WTC11 (cell line): Measurements from ENCODE around the gene GPR15LG.

Source experiments
- ATF2 ChIP-seq: sonication (generic); formaldehyde crosslinking; IDR thresholded peaks from 2 replicates; pipeline ENCODE4 v1.8.1; 2022; ENCODE audit warnings: low read depth, missing genetic modification reagents, borderline replicate concordance
- CTCF ChIP-seq: fragments of 200-600 bp; IDR thresholded peaks from 2 replicates; pipeline ENCODE4 v1.8.0; 2022; ENCODE audit warnings: antibody characterized with exemption
- USF1 ChIP-seq: sonication (generic); formaldehyde crosslinking; IDR thresholded peaks from 2 replicates; pipeline ENCODE4 v1.8.0; 2022; ENCODE audit warnings: mild to moderate bottlenecking, missing genetic modification reagents
- TF ChIP-seq, protein P1 (sequence below): sonication (generic); formaldehyde crosslinking; IDR thresholded peaks from 2 replicates; pipeline ENCODE4 v1.8.0; 2022; ENCODE audit warnings: mild to moderate bottlenecking, missing genetic modification reagents
- TF ChIP-seq, protein P2 (sequence below): sonication (generic); formaldehyde crosslinking; IDR thresholded peaks from 2 replicates; pipeline ENCODE4 v1.8.1; 2023; ENCODE audit warnings: mild to moderate bottlenecking, missing genetic modification reagents, moderate library complexity
- TF ChIP-seq, protein P3 (sequence below): sonication (generic); formaldehyde crosslinking; IDR thresholded peaks from 2 replicates; pipeline ENCODE4 v1.8.1; 2023; ENCODE audit warnings: mild to moderate bottlenecking, missing genetic modification reagents, moderate library complexity

DNA sequence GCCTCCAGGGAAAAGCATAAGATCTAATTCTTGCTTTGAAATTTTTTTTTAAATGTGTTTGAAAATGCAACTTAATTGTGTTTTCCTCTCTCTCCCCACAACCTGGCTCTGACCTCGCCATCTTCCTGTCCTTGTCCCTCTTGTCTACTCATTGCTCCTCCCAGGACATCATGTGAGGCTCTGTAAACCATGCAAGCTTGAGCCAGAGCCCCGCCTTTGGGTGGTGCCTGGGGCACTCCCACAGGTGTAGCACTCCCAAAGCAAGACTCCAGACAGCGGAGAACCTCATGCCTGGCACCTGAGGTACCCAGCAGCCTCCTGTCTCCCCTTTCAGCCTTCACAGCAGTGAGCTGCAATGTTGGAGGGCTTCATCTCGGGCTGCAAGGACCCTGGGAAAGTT is 10.9 kb downstream of the GPR15LG start:
- TF ChIP-seq CTCF (no peak), ATF2 (CRISPR knock-in tag) (no peak), USF1 (no peak)
- TF ChIP-seq, protein P1, sequence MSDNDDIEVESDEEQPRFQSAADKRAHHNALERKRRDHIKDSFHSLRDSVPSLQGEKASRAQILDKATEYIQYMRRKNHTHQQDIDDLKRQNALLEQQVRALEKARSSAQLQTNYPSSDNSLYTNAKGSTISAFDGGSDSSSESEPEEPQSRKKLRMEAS: no peak
- TF ChIP-seq, protein P2, sequence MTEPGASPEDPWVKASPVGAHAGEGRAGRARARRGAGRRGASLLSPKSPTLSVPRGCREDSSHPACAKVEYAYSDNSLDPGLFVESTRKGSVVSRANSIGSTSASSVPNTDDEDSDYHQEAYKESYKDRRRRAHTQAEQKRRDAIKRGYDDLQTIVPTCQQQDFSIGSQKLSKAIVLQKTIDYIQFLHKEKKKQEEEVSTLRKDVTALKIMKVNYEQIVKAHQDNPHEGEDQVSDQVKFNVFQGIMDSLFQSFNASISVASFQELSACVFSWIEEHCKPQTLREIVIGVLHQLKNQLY (CRISPR knock-in tag): no peak
- TF ChIP-seq, protein P3, sequence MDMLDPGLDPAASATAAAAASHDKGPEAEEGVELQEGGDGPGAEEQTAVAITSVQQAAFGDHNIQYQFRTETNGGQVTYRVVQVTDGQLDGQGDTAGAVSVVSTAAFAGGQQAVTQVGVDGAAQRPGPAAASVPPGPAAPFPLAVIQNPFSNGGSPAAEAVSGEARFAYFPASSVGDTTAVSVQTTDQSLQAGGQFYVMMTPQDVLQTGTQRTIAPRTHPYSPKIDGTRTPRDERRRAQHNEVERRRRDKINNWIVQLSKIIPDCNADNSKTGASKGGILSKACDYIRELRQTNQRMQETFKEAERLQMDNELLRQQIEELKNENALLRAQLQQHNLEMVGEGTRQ (CRISPR knock-in tag): no peak
